GM19023 (cell line): ENCODE measurements around the gene STK24.

ENCODE experiments used
- ATAC-seq: cut with Tn5 transposase; IDR thresholded peaks from one replicate; pipeline ENCODE4 v1.9.1; 2021; ENCODE audit warnings: mild to moderate bottlenecking, moderate library complexity; ENCODE audit not compliant: unreplicated experiment

The STK24 gene

GRCh38 chr13:98557937-98558792 lies 18.7 kb downstream of the STK24 start:
- ATAC-seq: no peak

GRCh38 chr13:98556968-98557631 lies 19.8 kb downstream of the STK24 start:
- ATAC-seq: no peak

GRCh38 chr13:98556142-98556816 lies 20.6 kb downstream of the STK24 start:
- no peak for ATAC-seq

GRCh38 chr13:98549728-98550317 lies 27.1 kb downstream of the STK24 start:
- ATAC-seq: peak; percentile 52

GRCh38 chr13:98549006-98549727 lies 27.7 kb downstream of the STK24 start:
- ATAC-seq: no peak

GRCh38 chr13:98548230-98548629 lies 28.7 kb downstream of the STK24 start:
- no peak for ATAC-seq

- ATAC-seq: no peak
Measured at GRCh38 chr13:98547455-98547854, 29.5 kb downstream of the STK24 start.

- ATAC-seq: no peak
Measured at GRCh38 chr13:98546402-98546801, 30.5 kb downstream of the STK24 start.

GRCh38 chr13:98544104-98544710 lies 32.7 kb downstream of the STK24 start:
- no peak for ATAC-seq

GRCh38 chr13:98543378-98544103 lies 33.4 kb downstream of the STK24 start:
- ATAC-seq: peak; percentile 29

GRCh38 chr13:98542568-98543377 lies 34.1 kb downstream of the STK24 start:
- ATAC-seq: peak; percentile 54

GRCh38 chr13:98541701-98542203 lies 35.2 kb downstream of the STK24 start:
- no peak for ATAC-seq

GRCh38 chr13:98541191-98541590 lies 35.7 kb downstream of the STK24 start:
- ATAC-seq: no peak

- ATAC-seq: no peak
Measured at GRCh38 chr13:98540476-98540875, 36.4 kb downstream of the STK24 start.

- no peak for ATAC-seq
Measured at GRCh38 chr13:98539666-98540065, 37.2 kb downstream of the STK24 start.

- ATAC-seq: no peak
Measured at GRCh38 chr13:98538876-98539275, 38.0 kb downstream of the STK24 start.

- no peak for ATAC-seq
Measured at GRCh38 chr13:98537740-98538139, 39.2 kb downstream of the STK24 start.

GRCh38 chr13:98537306-98537705 lies 39.6 kb downstream of the STK24 start:
- no peak for ATAC-seq

GRCh38 chr13:98536729-98537128 lies 40.2 kb downstream of the STK24 start:
- no peak for ATAC-seq
